HEK293T (cell line): ENCODE measurements around the gene ELAVL4.

Experiments used
- ARNT ChIP-seq: fragments of 450-650 bp; IDR thresholded peaks from 2 replicates; pipeline ENCODE4 v1.6.1; 2017; ENCODE audit warnings: mild to moderate bottlenecking
- BHLHE40 ChIP-seq: fragments of 450-650 bp; IDR thresholded peaks from 2 replicates; pipeline ENCODE4 v1.6.1; 2016; ENCODE audit warnings: mild to moderate bottlenecking, moderate library complexity, borderline replicate concordance
- FOXM1 ChIP-seq: fragments of 450-650 bp; IDR thresholded peaks from 2 replicates; pipeline ENCODE4 v1.6.1; 2017; ENCODE audit warnings: mild to moderate bottlenecking, borderline replicate concordance
- SP1 ChIP-seq: fragments of 450-650 bp; IDR thresholded peaks from 2 replicates; pipeline ENCODE4 v1.6.1; 2017

- TF ChIP-seq FOXM1 (no peak), ARNT (no peak), BHLHE40 (no peak), SP1 (no peak)
These were observed 33.8 kb upstream of the ELAVL4 start for GRCh38 chr1:50074931-50075330.
